Measurements from ENCODE around the gene S1PR4.
A peak's percentile ranks its signal among the peaks of the same experiment; 100 is the strongest.
"Not testable (repeated sequence)": the region's sequence is repeated elsewhere in the genome, so short reads cannot be mapped to it uniquely, and the experiment has no call there.

S1PR4 gene

DNA sequence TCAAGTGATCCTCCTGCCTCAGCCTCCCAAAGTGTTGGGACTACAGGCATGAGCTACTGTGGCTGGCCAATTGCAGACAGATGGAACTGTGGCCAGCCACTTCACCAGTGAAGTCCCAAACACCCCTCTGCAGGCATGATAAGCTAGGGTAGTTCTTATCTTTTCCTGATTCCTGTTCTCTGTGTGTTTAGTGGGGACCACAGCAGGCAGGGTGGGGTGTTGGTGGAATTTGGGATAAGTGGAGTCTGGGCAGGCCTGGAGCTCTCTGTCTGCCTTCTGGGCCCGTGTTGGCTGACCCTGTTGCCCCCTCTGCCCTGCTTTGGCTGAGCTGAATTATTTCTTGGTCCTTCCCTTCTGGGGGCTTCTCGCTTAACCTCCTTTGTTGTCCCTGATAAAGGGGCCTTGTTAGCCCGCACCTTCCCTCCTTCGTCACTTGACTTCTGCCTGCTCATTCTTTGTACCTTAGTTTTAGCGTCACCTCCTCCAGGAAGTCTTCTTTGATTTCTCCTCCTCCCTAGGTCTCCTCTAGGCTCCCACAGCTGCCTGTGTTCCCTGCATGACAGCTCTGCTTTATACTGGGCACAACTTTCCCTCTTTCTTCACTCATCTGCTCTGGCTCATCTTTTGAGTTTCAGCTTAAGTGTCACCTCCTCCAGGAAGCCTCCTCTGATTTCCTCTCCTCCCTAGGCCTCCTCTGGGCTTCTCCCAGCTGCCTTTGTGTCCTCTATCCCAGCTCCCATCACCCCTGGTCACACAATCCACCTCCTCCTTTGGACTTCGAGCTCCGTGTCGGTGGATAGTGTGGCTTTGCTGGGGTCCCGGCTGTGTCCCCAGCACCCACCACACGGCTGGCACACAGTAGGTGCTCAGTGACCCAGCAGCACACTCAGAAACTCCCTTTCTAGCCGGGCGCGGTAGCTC is 5.4 kb downstream of the S1PR4 start:
- DNase-seq, result no peak

DNA sequence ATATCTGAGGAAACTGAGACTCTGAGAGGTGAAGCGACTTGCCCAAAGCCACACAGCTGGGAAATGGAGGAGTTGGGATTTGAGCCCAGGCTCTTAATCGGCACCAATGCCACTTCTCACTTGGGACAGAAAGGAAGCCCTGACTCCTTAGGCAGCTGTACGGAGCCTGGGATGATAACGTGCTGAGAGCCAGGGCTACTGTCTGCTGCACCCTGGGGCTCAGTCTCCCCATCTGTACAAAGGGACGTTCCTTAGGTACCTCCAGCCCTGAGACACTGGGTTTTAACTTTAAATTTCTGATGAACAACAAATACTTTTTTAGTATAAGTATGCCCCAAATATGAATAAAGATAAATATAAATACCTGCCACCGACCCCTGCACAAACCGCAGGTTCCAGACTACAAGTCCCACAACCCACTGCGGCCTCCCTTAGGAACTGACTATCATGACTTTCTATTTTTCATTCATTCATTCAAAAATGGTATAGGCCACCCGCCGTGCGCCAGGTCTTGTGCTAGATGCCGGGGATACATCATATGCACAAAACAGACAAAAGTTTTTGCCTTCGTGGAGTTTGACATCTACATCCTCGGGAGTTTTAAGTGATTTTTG is 6.4 kb downstream of the S1PR4 start:
- DNase-seq, result peak; percentile 75

DNA sequence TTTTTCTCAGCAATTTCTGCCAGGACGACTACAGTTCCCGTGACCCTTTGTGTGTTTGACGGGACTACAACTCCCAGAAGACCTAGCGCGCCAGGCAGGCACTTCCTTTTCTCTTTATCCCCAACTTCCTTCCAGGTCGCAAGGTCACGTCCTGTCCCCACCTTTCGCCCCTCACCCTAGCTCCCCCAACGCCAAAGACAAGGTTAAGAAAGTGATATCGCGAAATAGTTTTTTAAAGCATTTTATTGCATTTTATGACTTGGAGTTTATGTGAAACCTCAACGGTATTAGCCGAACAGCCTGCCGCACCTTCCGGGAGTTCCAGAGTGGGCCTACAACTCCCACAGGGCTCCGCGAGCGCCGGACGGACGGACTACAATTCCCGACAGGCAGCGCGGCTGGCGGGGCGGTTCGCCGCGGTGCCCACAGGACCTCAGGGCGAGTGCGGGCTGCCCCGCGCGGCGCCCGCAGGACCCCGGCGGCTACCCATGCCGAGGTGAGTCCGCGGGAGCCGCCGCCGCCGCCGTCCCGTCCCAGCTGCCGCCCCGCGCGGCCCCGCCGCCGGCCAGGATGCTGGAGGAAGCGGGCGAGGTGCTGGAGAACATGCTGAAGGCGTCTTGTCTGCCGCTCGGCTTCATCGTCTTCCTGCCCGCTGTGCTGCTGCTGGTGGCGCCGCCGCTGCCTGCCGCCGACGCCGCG is 7.0 kb downstream of the S1PR4 start, which contains the start of gene NCLN:
Gene NCLN (plus strand): TSS at position 470 of the 699 bp plus-strand sequence. CDS start 101 bp downstream, at position 571.
- DNase-seq, result peak; percentile 92

DNA sequence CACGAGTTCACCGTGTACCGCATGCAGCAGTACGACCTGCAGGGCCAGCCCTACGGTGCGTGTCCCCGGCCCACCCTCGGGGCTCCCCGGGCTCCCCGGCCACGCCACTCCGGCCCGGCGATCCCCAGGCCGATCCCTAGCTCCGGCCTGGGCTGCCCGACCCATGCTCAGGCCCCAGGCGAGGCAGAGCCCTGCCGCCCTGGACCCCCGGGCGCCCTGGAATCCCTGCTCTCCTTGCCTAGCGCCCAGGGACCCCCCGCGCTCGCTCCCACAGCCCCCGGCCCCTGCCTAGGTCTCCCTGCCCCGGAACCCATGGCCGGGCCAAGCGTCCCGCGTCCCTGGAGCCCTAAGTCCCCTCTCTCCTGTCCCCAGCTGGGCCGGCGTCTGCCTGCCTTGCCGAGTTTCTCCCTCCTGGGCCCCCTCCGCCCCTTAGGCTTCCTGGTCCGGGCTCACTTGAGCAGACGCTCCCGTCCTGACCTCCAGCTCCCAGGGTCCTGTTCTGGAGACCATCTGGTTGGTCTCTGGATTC is 7.7 kb downstream of the S1PR4 start:
- no peak for DNase-seq

DNA sequence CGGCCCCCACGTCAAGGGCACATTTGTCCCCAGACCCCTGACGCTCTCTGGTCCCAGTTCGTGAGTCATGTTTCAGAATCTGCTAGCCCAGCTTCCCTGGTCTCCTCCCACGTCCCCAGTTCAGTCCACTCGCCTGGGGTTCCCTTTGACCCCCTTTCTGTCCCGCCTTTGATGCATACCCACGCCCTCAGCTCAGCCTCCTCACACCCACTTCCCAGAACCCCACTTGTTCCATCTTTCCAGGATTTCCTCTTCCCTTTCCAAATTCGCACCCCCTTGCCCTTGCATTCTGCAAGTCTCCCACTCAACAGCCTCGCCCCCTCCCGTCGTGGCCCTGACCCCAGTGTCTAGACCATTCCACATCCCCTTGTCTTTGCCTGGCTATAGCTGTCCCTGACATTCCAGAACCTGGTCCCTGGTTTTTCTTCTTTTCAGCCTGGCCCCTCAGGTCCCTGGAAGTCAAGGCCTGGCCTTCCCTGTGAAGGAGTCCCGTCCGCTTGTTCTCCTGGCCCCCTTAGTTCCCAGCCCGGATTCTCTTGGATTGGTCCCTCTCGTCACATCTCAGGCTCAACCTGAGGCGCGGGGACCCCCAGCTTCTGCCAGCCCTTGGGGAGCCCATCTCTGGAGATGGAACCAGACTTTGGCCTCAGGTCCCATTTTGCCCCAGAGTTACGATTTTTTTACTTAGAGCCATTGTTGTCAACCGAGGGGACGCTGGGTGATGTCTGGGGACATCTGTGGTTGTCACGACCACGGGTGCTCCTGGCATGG is 8.5 kb downstream of the S1PR4 start:
- no peak for DNase-seq

DNA sequence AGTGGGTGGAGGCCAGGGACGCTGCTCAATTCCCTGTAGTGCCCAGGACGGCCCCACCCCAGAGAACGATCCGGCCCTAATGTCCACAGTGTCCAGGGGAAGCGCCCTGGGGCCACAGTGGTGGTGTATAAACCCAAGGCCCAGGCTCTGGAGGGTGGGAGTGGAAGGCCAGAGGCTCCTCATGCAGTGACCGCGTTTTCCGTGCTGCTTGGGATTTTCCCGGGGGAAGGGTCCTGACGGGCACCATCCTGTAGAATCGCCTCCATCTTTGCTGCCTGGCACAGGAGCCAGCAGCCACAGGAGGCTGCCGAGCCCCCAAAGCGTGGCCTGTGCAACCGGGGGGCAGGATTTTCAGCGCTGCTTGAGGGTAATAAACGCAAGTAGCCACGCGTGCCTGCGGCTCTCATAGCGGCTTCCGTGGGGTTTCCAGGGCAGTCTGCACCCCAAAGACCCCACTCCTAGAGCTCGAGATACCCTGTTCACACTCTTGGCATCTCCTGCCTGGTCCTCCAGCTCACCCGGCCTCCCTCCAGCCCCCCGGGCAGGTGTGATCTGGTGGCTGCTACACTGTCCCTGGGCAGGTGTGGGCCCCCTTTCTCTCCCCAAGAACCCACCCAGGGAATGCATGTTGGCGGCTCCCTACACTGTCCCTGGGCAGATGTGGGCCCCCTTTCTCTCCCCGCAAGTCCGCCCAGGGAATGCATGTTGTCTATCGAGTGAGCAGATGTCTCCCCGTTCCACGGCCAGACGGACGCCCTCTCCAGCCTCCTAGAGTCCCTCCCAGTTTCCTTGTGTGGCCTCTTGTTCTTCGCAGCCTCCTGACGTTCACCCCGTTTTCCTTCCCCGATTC is 9.3 kb downstream of the S1PR4 start:
- DNase-seq, result no peak

DNA sequence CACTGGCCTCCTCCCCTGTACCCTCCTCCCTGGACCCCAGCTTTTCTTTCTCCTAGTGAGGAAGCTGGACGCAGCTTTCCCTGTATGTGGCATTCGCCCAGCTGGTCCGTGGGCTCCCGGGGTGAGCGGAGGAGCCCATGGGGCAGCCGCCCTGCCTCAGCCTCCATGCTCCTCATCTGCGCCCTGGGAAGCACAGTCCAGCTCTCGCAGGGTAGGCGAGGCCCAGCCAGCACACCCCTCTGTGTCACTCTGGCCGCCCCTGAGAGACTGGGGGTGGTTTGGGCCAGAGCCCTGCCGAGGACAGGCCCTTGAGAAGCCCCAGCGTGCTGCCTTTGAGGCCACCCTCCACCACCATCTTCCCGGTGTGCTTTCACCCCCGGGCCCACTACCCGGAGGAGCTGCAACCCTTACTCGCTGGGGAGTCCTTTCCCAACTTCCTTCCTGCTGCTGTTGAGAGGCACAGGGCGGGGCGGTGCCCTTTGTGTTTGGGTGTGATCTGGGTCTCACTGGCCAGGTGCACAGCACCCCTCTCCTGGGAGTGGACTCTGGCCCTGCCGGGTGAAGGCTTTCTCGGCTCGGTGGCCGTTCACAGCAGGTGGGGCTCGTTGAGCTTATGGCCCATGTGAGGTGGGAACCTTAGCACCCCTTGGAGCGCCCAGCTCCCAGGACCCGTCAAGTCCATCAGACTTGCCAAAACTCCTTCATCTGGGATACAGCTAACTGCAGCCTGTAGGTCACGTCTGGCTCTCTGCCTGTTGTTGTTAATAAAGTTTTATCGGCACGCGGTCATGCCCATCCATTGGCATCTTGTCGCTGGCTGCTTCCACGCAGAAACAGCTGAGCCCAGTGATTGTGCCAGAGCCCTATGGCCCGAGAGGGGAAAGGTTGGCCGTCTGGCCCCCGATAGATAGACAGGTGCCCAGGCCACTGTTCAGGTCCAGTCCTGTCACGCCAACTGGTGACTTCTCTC is 10.3 kb downstream of the S1PR4 start:
- no peak for DNase-seq

DNA sequence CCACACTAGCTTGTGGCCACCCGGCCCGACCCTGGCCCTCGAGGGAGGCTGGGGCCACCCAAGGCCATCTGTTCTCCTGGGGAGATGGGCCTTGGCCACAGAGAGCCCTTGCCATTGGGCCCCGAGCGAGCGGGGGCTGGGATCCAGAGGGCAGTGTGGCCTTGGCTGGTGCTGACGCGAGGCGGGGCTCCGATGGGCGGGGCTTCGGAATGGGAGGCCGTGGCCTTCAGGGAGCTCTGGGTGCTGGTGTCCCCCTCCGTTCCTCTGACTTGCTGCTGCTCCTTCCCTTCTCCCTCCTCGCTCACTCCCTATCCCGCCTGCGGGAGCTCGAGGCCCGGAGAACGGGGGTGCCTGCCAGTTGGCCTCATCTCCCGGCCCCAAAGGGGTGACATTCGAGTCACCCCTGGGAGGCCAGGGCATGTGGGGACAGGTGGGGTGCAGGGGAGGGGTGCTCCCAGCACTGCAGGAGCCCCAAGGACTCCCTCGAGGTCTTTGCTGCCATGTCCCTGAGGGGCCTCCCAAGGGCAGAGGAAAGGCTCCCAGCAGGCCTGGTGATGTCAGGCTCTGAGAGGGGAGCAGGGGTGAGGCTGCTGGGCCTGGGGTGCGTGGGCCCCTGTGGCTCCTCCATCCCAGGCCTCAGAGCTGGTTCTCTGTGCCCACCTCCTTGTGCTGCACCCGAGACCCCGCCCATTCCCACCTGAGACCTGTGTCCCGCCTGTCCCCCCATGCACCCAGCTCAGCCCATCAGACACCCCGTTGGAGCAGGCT is 11.3 kb downstream of the S1PR4 start:
- DNase-seq, result no peak

DNA sequence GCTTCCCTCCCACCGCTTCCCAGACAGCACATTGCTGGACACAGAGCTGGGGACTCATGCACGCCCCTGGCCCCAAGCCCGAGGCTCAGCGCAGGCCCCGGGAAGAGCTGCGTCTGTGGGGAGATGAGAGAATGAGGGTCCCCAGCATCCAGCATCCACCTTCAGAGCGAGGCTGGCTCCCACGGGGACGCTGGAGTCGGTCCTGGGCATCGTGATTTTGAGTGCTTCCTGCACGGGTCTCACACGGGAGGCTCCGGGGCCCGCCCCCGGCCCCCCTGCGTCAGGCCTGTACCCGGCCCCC is 11.9 kb downstream of the S1PR4 start:
- no peak for DNase-seq

DNA sequence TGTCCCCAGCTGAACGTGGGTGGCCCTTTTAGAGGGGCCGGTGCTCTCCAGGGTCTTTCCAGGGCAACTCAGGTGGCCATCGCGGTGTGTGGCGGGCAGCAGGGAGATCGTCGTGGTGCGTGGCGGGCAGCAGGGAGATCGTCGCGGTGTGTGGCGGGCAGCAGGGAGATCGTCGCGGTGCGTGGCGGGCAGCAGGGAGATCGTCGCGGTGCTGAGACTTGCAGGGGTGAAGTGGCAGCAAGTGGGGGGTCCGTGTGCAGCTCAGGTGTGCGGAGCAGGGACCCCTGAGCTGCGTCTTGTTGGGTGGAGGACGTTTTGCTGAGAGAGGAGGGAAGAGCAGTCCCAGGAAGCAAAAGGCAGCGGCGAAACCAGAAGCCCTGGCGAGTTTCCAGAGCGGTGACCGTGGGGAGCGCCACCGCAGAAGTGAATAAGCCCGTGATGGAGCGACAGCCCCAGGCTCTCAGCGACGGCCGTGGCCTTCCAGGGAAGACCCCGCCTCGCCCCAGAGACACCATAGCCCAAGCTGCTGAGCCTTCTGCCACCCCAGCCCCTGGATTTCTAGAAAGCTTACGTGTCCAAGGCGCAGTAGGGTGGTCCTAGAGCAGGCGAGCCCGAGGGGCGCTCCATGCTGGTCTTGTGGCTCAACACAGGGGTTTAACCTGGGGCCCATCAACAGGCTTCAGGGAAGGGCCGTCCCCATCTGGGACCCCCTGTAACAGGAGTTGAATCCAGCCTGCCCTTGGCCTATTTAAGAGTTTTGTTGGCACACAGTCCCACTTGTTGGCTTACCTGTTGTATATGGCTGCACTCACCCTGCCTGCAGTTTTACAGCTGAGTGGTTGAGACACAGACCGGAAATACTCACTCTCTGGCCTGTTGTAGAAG is 12.6 kb downstream of the S1PR4 start:
- DNase-seq, result no peak

DNA sequence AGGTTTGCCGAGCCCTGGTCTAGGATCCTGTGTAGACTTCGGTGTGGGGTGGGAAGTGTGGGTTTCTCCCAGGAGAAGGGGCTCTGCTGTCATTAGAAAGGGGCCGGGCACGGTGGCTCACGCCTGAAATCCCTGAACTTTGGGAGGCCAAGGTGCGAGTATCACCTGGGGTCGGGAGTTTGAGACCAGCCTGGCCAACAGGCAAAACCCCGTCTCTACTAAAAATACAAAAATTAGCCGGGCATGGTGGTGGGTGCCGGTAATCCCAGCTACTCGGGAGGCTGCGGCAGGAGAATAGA is 13.2 kb downstream of the S1PR4 start:
- not testable (repeated sequence) for DNase-seq

DNA sequence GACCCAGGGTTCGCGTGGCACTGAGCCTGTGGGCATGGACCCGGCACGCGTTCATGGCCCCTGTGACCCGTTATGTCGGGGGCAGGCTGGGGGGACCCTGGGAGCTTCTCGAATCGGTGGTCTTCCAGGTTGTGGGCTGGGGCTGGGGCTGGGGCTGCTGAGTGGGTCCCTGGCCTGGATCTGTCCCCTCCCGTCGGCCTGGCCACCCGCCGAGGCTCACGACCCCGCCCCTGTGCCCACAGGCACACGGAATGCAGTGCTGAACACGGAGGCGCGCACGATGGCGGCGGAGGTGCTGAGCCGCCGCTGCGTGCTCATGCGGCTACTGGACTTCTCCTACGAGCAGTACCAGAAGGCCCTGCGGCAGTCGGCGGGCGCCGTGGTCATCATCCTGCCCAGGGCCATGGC is 13.7 kb downstream of the S1PR4 start:
- no peak for DNase-seq

DNA sequence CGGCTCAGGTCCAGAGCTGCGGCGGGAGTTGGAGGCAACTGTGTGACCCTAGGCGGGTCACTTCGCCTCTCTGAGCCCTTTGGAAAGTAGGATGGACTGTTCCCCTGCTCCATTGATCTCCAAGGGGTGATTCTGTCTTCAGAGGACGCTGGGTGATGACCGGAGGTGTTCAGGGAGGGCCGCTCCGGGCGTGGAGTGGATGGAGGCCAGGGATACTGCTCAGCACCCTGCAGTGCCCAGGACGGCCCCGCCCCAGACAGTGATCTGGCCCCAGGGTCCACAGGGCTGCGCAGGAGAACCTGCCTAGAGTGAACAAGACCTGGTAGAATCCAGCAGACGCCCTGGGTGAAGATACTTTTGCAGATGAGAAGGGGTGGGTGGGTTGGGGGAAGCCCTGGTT is 14.1 kb downstream of the S1PR4 start:
- DNase-seq, result no peak

DNA sequence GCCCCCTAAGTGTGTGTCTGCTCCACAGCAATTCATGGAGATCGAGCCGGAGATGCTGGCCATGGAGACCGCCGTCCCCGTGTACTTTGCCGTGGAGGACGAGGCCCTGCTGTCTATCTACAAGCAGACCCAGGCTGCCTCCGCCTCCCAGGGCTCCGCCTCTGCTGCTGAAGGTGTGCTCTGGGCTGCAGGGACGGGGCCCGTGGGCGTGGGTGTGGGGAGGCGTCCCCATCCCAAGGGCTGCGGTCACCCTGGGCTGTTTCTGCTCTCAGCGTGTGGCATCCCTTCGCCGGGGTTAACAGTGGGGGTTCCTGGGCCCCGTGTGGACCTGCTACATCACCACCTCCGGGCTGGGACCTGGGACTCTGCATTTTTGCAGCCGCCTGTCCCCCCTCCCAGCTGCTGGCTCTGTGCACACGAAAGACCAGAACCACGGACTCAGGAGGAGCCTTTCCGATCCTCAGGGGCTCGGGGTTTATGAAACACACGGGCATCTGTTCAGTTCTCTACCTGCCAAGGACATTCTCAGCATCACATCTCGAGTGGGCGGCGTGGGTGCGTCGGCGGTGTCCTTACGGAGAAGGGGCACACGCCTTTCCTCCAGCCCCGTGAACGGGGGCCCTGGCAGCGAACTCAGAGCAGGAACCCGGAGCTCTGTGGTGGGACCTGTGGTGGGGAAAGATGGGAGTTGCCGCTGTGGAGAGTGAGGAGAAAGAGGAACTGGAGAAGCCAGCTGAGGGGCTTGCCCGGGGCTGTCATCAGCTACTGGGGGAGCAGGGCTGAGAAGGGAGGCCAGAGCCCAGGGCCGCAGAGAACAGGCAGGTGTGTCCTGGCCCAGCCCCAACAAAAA is 14.9 kb downstream of the S1PR4 start:
- no peak for DNase-seq

DNA sequence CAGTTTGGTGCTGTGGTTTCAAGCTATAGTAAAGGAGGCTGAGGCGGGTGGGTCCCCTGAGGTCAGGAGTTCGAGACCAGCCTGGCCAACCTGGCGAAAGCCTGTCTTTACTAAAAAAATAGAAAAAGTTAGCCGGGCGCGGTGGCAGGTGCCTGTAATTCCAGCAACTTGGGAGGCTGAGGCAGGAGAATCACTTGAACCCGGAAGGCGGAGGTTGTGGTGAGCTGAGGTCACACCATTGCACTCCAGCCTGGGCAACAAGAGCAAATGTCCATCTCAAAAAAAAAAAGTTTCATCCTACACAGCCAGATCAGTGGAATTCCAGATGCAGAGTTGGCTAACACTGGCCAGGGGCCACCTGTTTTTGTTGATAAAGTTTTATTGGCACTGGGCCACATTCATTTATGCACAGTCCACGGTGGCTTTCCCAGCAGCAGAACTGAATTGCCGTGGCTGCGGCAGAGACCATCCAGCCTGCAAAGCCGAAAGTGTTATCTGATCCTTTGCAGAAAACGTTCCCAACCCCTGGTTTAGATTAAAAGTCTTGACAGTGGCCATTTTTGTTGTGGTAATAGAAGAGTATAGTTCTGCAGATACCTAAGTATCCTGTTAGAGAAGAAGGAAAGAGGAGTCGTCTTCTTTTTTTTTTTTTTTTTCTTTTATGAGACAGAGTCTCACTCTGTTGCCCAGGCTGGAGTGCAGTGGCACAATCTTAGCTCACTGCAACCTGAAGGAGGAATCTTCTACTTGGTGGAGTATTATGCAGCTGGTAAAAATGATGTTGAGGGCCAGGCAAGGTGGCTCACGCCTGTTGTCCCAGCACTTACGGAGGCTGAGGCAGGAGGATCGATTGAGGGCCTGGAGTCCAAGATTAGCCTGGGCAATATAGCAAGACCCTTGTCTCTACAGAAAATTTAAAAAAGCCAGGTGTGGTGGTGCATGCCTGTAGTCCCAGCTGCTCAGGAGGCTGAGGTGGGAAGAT is 15.8 kb downstream of the S1PR4 start:
- DNase-seq, result no peak

DNA sequence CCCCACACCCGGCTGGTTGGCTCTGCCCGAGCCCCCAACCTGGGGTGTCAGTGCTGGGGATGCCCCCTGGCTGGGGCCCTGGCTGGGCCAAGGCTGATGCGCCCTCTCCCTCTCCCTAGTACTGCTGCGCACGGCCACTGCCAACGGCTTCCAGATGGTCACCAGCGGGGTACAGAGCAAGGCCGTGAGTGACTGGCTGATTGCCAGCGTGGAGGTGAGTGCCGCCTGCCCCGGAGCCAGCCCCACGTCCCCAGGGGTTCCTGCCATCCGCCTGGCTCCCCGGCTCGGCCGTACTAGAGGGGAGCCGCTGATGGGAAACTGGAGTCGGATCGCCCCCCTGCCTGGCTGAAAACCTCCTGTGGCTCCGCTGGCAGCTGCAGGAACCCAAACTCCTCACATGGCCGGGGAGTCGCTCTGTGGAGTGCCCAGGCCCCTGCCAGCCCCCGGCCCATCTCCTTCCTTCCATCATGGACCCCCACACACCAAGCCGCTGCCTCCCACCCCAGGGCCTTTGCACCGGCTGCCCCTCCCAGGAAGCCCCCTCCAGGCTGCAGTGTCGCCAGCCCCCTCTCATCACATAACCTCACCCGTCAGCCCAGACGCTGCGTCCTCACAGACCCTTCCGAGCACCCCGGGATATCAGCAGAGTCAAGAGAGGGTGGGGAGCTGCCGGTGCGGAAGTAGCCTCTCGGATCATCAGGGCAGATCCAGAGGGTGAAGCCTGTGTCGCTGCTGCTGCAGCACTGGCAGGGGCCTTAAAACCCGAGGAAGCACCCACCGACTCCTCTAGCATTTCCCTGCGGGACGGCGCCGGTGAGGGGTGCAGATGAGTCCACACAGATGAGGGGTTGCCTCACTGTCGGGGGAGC is 17.7 kb downstream of the S1PR4 start:
- no peak for DNase-seq
